ENCODE data around the gene ZC3HAV1.

ZC3HAV1 gene
- long read RNA-seq, full-length matches to known transcripts, result 115 of 188 reads
- long read RNA-seq, partial matches to known transcripts, result 58 of 188 reads
- long read RNA-seq, other reads (novel, unspliced or antisense), result 15 of 188 reads

DNA sequence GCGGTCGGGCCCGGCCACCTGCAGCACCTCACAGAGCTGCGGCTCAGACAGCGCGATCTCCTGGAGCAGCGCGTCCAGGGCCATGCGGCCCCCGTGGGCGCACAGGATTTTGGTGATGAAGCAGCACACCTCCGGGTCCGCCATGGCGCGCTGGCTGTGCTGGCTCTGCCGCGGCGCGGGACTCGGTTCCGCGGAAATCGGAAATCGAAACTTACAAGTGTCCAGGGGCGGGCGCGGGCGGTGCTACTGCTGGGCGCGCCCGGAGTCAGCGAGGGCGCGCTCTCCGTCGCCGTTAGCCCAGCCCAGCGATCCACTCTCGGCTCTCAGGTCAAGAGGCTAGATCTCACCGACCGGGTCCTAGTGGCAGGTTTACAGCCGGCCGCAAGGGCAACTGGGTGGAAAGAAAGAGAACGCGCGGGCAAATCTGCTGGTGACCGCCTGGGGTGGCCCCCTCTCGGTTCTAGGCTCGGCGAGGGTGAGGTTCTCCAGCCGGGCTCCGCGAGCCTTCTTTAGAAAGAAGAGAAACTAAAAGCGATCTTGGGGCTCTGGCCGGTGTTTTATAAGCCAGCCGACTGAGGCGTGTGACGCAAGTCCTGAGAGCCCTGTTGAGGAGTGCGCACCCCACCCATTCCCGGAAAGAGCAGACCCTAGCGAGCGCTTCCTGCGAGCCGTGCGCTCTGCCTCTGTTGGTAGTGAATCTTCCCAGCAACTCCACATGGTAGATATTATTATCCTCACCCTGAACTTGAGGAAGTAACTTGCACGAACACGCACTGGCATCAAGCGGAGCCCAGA lies at the start of gene ZC3HAV1:
Gene ZC3HAV1 (minus strand): TSS at position 533 of the 795 bp plus-strand sequence. CDS start 389 bp downstream, at position 144.
- DNase-seq (ENCODE audit: low read depth in 1 of 2, low spot score in 1 of 2), result peak; percentile 88 to 90
- peak within 1 kb of the TSS; percentile 97 for H3K27ac ChIP-seq (replicated peaks)
- TF ChIP-seq, protein P1, sequence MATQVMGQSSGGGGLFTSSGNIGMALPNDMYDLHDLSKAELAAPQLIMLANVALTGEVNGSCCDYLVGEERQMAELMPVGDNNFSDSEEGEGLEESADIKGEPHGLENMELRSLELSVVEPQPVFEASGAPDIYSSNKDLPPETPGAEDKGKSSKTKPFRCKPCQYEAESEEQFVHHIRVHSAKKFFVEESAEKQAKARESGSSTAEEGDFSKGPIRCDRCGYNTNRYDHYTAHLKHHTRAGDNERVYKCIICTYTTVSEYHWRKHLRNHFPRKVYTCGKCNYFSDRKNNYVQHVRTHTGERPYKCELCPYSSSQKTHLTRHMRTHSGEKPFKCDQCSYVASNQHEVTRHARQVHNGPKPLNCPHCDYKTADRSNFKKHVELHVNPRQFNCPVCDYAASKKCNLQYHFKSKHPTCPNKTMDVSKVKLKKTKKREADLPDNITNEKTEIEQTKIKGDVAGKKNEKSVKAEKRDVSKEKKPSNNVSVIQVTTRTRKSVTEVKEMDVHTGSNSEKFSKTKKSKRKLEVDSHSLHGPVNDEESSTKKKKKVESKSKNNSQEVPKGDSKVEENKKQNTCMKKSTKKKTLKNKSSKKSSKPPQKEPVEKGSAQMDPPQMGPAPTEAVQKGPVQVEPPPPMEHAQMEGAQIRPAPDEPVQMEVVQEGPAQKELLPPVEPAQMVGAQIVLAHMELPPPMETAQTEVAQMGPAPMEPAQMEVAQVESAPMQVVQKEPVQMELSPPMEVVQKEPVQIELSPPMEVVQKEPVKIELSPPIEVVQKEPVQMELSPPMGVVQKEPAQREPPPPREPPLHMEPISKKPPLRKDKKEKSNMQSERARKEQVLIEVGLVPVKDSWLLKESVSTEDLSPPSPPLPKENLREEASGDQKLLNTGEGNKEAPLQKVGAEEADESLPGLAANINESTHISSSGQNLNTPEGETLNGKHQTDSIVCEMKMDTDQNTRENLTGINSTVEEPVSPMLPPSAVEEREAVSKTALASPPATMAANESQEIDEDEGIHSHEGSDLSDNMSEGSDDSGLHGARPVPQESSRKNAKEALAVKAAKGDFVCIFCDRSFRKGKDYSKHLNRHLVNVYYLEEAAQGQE (IDR thresholded peaks at IDR 0.05; ENCODE audit: insufficient replicate concordance, low read depth), result peak; percentile 55
- peak; percentile 39; the same call in 1 of the 2 replicates for TF ChIP-seq GABPA (IDR thresholded peaks at IDR 0.05; ENCODE audit: low read depth)
- TF ChIP-seq SPI1 (IDR thresholded peaks at IDR 0.05; ENCODE audit: borderline replicate concordance, low read depth), result no peak
- TF ChIP-seq, protein P2, sequence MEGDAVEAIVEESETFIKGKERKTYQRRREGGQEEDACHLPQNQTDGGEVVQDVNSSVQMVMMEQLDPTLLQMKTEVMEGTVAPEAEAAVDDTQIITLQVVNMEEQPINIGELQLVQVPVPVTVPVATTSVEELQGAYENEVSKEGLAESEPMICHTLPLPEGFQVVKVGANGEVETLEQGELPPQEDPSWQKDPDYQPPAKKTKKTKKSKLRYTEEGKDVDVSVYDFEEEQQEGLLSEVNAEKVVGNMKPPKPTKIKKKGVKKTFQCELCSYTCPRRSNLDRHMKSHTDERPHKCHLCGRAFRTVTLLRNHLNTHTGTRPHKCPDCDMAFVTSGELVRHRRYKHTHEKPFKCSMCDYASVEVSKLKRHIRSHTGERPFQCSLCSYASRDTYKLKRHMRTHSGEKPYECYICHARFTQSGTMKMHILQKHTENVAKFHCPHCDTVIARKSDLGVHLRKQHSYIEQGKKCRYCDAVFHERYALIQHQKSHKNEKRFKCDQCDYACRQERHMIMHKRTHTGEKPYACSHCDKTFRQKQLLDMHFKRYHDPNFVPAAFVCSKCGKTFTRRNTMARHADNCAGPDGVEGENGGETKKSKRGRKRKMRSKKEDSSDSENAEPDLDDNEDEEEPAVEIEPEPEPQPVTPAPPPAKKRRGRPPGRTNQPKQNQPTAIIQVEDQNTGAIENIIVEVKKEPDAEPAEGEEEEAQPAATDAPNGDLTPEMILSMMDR (IDR thresholded peaks at IDR 0.05; ENCODE audit: insufficient read depth, low read length), result no peak
- TF ChIP-seq POLR2AphosphoS5 (IDR thresholded peaks at IDR 0.05; ENCODE audit: low read depth), result peak; percentile 60; the same call in 1 of the 2 replicates

DNA sequence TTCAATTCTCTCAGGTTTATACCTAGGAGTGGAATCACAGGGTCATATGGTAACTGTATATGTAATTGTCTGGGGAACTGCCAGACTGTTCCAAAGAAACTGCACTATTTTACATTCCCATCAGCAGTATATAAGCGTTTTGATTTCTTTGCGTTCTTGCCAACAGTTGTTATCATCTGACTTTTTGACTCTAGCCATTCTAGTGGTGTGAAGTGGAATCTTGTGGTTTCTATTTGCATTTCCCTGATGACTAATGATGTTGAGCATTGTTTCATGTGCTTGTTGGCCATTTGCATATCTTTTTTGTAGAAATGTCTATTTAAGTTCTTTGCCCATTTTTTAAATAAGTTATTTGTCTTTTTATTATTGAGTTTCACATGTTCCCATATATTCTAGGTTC lies 44.3 kb upstream of the ZC3HAV1 start:
- H3K27ac ChIP-seq (replicated peaks), result no peak overlapping the region

More for the DNA sequence above, at the start of gene ZC3HAV1:
- Histone ChIP-seq H3K4me3 (replicated peaks; ENCODE audit: insufficient read depth, low read length) (peak within 1 kb of the TSS; percentile 92), H3K27me3 (ENCODE audit: insufficient read depth, poor library complexity, severe bottlenecking) (no peaks in the 10 kb centered on the region)

DNA sequence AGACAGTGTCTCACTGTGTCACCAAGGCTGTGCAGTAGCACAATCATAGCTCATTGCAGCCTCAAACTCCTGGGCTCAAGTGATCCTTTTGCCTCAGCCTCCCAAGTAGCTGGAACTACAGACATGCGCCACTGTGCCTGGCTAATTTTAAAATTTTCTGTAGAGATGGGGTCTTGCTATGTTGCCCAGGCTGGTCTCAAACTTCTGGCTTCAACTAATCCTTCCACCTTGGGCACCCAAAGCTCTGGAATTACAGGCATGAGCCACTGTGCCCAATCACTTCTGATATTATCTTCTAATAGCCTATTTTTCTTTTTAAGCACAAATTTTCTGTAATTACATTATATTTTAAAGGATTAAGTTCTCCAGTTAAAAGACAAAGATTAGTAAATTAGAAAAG lies 42.6 kb upstream of the ZC3HAV1 start:
- H3K27ac ChIP-seq (replicated peaks), result no peak overlapping the region
- no peak overlapping the region for H3K4me3 ChIP-seq (replicated peaks; ENCODE audit: insufficient read depth, low read length)
- no peak for DNase-seq (ENCODE audit: low read depth in 1 of 2, low spot score in 1 of 2)
- TF ChIP-seq POLR2AphosphoS5 (IDR thresholded peaks at IDR 0.05; ENCODE audit: low read depth) (no peak), GABPA (IDR thresholded peaks at IDR 0.05; ENCODE audit: low read depth) (no peak), SPI1 (IDR thresholded peaks at IDR 0.05; ENCODE audit: borderline replicate concordance, low read depth) (no peak)
- TF ChIP-seq, protein P2 (IDR thresholded peaks at IDR 0.05; ENCODE audit: insufficient read depth, low read length), result no peak
- TF ChIP-seq, protein P1 (IDR thresholded peaks at IDR 0.05; ENCODE audit: insufficient replicate concordance, low read depth), result no peak
- no peaks in the 10 kb centered on the region for H3K27me3 ChIP-seq (ENCODE audit: insufficient read depth, poor library complexity, severe bottlenecking)

More for the DNA sequence above, 44.3 kb upstream of the ZC3HAV1 start:
- no peak overlapping the region for H3K4me3 ChIP-seq (replicated peaks; ENCODE audit: insufficient read depth, low read length)
- TF ChIP-seq POLR2AphosphoS5 (IDR thresholded peaks at IDR 0.05; ENCODE audit: low read depth), result no peak
- H3K27me3 ChIP-seq (ENCODE audit: insufficient read depth, poor library complexity, severe bottlenecking), result no peaks in the 10 kb centered on the region
- DNase-seq (ENCODE audit: low read depth in 1 of 2, low spot score in 1 of 2), result no peak

DNA sequence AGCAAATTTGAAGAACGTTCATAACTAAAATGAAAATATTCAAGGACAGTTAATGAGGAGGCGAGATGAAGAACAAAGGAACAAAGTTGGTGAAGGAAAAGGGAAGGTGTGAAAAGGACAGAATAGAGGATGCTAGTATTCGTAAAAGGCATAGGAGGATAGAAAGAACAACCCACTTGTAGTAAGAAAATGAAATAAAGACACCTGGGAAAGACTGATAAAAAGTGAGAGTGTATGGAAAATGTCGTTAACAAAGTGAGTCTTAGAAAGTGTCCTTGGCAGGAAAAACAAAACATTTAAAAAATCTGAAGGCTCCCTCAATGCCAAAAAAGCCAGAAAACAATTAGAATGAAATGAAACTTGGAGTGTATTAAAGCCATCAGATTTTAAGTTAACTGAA lies 29.6 kb upstream of the ZC3HAV1 start:
- DNase-seq (ENCODE audit: low read depth in 1 of 2, low spot score in 1 of 2), result no peak
- TF ChIP-seq SPI1 (IDR thresholded peaks at IDR 0.05; ENCODE audit: borderline replicate concordance, low read depth), result no peak
- TF ChIP-seq, protein P1 (IDR thresholded peaks at IDR 0.05; ENCODE audit: insufficient replicate concordance, low read depth), result no peak
- TF ChIP-seq POLR2AphosphoS5 (IDR thresholded peaks at IDR 0.05; ENCODE audit: low read depth), result no peak
- TF ChIP-seq GABPA (IDR thresholded peaks at IDR 0.05; ENCODE audit: low read depth), result no peak
- TF ChIP-seq, protein P2 (IDR thresholded peaks at IDR 0.05; ENCODE audit: insufficient read depth, low read length), result no peak
- no peak overlapping the region for H3K27ac ChIP-seq (replicated peaks)
- H3K27me3 ChIP-seq (ENCODE audit: insufficient read depth, poor library complexity, severe bottlenecking), result no peaks in the 10 kb centered on the region
- H3K4me3 ChIP-seq (replicated peaks; ENCODE audit: insufficient read depth, low read length), result no peak overlapping the region

All from HL-60 (cell line).